ENCODE measurements around the gene LMAN2.
"Not testable (repeated sequence)": the region's sequence is repeated elsewhere in the genome, so short reads cannot be mapped to it uniquely, and the experiment has no call there.

LMAN2 gene

DNA sequence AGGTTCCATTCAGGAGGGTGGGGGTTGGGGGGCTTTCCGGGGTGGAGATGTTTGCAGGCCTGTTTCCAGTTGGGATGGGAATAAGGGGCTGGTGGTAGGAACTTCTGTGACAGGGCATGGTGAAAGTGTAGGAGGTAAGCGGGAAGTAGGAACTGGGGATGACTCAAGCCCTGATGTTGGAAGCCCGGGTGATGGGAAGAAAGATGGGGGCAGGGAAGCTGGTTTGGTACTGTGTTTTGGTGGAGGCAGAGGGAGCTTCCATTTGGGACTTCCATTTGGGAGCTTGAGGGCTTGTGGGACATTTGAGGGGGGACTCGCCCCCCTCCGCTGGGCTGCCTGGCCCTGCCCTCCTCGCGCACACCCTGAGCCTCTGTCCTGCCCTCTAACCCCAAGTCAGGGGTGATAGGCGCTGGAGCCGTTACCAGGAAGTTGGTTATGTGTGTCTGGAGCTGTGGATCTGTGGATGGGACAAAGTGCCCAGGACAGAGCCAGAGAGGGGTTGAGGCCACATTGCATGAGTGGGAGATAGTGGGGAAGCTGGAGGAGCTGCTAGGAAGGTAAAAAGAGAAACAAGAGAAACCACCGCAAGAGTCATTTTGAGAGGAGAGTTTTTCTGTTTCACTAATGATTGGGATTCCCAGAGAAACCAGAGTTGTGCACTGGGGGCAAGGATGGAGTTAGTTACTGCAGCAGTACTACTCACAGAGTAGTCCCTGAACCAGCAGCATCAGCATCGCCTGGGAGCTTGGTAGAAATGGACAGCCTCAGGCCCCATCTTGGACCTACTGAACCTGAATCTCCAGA, 12.9 kb upstream of the LMAN2 start:
- no peak for DNase-seq (ENCODE audit: low spot score)

DNA sequence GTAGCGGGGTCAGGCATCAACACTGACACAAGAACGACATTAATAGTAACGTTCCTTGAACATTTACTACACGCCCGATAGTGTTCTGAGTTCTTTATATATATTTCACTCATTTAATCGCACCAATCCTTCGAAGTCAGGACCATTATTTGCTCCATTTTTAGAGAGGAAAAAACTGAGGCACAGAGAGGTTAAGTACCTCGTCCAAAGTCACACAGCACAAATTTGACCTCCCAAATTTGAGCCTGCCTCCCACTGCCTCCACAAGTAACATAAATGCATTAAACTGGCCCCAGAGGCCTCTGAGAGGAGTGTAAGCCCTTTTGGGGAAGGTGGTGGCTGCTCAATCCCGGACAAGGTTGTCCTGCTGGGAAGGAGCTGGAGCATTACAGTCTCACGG, 12.1 kb upstream of the LMAN2 start:
- DNase-seq (ENCODE audit: low spot score) = no peak

DNA sequence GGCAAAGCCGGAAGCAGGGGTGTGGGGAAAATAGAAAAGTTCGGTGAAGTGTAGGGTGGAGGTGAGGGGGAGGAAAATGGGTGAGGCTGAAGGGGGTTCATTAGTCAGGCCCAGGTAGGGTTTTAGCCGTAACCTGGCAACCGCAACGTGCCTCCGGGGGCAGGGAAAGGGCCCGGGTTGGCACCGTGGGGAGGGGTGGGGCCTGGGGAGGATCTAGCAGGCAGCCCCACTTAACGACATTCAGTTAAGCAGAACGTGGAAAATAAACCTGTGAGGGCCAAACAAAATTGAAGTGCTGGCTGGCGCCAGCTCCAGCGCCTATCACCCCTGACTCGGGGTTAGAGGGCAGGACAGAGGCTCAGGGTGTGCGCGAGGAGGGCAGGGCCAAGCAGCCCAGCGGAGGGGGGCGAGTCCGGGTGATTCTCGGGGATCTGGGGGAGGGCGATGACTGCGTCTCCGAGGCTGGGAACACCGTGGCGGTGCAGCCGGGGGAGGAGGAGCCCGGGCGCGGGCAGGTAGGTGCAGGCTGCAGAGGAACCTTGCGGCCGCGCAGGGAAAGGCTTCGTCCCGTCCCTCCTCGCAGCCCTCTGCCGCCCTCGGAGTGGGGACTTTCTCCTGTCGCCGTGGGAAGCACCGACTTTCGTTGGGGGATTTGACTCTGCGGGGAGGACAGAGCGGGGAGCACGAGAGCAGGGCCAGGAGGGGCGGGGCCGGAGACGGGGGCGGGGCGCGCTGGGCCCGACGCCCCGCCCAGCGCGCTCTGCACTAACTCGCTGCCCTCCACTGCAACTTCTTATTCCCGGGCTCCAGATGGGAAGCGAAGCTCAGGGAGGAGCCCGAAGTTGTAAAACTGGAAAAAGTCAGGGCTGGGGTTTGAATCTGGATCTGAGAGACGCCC, 11.4 kb upstream of the LMAN2 start:
- DNase-seq (ENCODE audit: low spot score) = peak; percentile 84

DNA sequence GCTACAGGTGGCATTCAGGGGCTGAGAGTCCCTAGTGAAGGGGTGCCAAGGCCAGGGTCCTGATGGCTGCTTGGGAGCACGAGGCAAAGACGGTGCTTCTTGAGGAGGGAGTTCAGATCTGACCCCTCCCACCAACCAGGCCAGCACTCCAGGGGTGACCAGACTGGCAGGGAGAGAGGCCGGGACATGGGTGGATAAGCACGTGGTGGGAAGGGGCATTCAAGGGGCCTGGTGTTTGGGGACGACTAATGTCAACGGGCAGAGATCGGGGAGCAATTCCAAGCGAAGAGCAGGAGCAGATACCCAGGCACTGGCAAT, 10.8 kb upstream of the LMAN2 start:
- no peak for DNase-seq (ENCODE audit: low spot score)

DNA sequence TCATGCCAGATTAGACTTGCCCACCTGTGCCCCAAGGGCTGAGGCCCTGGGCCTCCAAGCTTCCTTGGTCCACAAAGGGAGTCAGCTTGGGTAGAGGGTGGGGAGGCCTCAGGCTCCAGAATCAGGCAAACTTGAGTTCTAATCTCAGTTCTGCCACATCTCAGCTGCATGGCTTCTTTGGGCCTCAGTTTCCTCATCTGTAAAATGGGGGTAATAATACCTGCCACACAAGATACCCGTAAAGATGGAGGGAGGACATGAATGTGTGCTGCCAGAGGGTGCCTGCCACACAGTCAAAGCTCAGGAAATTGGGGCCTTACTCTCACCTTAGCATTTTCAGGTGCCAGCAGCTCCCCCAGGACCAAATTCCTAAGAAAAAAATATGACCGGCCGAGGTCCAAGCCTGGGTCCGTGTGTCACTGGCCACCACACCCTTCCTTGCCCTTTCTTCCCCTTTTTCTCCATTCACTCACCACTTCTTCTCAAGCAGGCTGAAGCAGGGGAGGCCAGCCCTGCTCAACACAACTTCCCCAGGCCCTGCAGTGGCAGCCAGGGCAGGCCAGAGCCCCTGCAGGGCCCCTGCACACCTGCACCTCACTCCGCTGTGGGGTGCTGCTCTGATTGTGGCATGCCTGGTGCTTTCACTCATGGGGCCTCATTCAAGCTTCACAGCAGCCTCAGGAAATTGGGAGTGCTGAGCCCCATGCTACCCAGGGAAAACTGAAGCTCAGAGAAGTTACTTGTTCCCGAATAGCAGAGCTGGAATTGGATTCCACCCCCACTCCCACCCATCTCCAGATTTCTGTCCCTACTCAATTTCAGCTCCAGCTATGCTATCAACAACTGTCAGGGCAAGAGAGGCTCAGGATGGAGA, 10.2 kb upstream of the LMAN2 start:
- DNase-seq (ENCODE audit: low spot score) = no peak

DNA sequence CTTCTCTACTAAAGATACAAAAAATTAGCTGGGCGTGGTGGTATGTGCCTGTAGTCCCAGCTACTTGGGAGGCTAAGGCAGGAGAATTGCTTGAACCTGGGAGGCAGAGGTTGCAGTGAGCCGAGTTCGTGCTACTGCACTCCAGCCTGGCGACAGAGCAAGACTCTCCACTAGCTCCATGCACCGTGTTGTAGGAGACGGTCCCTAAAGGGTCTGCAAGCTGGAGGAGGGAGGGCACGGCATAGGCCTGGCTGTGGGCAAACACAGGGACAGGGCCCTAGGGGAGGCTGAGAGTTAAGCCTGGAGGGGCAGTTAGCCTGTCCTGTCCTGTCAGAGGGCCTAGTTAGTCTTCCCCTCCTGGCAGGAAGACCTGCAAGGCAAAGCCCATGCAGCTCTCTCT, 9.3 kb upstream of the LMAN2 start:
- DNase-seq (ENCODE audit: low spot score) = not testable (repeated sequence)

DNA sequence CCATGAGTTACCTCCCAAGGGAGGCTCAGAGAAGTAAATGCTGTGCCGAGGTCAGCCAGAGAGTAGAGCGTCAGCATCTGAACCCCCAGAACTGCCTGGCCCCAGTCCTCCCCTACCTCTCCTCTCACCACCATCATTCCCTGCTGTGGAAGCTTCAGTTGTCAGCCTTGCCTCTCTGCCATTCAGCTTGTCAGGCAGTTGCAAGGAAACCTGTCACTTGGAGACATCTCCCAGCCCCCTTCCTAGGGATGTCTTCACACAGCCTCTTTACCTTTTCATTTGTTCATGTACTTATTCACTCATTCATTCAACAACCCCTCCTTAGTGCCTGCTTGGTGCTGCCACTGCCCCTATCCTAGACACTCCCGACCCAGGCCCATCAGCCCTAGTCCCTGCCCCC, 8.4 kb upstream of the LMAN2 start:
- no peak for DNase-seq (ENCODE audit: low spot score)

DNA sequence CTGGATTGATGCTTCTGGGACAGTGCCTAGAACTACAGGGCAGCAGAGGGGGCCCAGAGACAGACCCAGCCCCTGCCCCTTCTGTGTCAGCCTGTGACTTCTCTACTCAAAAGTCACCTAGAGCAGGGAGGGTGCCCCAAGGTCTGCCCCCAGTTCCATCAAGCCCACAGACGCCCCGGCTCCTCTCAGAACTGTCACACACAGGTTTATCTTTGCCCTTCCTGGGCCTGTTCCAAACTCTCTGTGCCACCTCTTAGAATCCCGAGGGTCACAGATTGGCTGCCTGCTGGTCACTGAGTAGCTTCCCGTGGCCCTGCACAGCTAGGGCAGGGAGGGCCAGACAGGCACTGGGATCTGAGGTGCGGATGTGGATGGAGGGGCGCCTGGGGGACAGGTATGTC, 8.0 kb upstream of the LMAN2 start:
- no peak for DNase-seq (ENCODE audit: low spot score)

DNA sequence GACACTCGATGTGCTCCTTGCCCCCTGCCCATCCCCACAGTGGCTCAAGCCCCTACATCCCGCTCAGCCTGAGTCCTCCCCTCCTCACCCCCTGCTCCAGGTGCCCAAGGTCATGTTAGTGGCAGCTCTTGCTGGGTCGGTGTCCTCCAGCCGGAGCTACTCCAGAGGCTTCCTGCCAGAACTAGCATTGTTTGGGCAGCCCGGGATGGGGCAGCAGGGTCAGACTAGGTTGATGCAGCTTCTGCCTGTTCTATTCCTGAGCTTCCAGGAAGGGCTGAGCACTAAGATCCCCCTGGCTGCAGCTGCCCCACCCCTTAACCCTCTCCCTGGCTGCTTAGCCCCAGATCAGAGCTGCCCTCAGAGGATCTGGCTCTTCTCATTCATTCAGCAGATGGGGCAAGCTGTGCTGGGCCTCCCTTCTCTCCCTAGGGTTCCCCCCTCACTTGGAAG, 6.9 kb upstream of the LMAN2 start:
- DNase-seq (ENCODE audit: low spot score) = no peak

DNA sequence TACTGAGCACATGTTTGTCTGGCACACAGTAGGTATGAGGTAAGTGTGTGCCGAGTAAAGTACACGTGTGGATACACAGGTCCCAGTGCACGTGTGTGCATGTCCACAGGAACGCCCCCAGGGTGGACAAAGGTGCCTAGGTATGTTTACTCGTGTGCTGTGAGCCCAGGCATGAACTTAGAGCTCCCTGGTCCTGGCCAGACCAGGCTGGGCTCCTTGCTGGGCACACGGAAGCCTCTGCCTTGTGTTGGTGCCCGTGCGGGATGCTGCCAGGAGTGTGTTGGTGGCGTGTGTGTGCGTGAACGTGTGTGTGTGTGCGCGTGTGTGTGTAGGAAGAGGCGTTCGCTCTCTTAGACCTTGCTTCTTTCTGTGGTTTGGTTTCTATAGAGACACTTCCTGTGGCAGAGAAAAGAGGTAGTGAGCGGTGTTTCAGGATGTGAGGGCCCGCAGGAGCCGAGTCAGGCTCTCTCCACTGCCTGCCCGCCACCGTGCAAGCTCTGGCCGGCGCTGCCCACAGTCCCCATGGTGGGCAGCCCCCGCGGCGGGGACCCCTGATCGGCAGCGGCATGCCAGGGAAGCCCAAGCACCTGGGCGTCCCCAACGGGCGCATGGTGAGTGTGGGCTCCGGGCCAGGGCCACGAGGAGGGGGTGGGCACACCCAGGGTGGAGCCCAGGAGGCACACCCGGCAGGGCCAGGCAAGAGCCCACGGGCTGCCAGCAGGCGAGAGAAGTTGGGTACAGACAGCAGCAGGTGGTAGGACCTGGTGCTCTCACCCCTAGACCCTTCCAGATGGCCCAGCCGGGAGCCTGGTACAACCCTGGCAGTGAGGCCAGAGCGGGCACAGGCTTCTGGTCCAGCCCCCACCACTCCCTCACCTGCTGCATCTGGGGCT, 6.2 kb upstream of the LMAN2 start, which contains the start of gene RGS14:
RGS14 (plus strand) TSS at position 466 of the 893 bp plus-strand sequence; CDS start at position 567, 101 bp downstream.
- no peak for DNase-seq (ENCODE audit: low spot score)

DNA sequence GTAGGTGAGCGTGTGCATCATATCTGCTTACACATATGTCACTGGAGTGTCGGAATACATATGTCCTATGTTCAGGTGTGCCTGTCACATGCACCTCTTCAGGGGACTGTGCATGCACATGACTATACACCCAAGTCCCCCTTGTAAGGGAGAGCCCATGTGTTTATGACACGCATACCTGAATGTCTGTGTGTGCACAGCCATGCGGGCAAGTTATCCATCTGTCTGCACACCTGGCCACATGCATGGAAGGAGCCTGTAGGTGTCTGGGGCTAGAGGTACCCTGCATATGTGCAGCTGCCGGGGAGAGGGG, 5.6 kb upstream of the LMAN2 start:
- DNase-seq (ENCODE audit: low spot score) = no peak

DNA sequence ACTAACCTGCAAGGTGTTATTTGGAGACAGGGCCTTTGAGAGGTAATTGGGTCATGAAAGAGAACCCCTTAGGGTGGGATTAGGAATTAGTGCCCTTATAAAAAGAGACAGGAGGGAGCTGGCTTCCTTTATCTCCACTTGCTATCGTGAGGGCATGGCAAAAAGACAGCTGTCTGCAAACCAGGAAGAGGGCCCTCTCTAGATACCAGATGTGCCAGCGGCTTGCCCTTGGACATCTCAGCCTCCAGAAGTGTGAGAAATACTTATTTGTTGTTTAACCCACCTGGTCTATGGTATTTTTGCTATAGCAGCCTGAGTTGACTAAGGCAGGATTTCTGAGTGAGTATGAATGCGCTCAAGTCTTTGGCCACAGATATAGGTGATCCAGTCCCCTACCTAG, 5.3 kb upstream of the LMAN2 start:
- no peak for DNase-seq (ENCODE audit: low spot score)

DNA sequence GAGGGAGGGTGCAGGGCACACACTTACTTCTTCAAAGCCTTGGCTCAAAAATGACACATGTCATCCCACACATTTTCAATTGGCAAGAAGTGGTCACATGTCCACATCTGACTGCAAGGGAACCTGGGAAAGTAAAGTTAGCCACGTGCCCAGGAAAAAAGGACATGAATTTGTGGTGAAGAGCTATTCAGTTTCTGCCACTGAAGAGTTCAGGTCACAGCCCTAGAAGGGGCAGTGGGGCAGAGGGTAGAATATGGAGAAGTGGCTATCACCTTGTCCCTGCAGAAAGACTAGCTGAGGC, 4.3 kb upstream of the LMAN2 start:
- DNase-seq (ENCODE audit: low spot score) = no peak

DNA sequence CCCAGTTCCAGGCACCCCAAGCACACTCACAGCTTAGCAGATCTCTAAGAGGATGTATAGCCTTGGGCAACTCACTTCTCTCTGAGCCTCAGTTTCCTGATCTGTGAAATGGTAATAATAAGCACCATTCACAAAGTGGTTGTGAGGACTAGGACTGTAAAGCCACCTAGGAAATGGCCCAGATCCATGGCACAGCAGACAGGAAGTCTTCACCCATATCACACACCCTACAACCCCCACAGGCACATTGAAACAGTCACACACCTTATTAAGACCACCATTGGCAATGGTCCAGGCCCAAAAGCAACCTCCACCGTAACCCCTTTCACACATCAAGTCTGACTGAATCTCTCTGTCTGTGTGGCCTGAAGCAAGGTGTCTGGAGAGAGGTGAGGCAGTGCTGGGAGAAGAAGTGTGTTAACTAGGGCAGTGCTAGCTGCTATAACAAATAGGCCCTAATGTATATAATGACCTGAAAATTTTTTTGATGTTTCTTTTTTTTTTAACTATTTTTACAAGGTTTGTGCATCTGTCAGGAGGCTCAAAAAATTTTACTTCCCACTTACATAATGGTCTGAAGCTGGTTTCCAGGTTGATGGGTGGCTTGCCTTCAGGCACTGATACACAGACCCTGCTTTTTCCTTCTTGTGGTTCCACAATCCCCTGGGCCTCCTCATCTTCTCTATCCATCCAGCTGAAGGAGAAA, 3.8 kb upstream of the LMAN2 start:
- DNase-seq (ENCODE audit: low spot score) = no peak

DNA sequence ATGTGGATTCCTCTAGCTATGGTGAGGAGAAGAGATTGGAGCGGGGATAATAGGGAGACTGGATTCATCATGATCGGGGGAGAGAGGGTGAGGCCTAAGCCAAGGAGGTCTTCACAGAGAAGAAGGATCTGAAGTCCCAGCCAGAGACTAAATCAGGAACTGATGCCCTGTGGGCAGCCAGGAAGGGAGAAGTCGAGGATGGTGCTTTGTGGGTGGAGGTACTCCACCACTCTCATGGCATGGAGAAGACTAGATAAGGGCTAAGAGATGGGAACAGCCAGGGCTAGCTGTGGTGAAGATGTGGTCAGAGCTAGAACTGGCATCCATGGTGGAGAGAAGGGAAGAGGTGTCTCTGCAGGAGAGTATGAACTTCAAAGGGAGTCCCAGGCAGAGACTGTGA, 3.2 kb upstream of the LMAN2 start:
- no peak for DNase-seq (ENCODE audit: low spot score)

DNA sequence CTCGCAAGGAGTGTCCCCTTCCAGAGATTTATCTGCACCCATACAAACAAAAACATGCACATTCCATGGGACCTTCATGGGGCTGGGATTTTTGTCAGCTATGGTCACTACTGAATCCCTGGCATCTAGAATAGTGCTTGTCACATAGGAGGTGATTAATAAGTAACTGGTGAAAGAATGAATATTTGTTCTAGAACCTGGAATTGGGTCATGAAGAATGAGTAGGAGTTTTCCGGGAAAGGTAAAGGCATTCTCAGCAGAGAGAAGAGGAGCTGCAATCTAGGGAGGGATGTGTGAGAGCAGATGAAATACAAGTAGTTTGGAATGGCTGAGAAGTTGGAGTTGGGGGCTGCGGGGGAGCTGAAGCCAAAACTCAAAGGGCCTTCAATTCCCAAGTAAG, 2.8 kb upstream of the LMAN2 start:
- DNase-seq (ENCODE audit: low spot score) = no peak

DNA sequence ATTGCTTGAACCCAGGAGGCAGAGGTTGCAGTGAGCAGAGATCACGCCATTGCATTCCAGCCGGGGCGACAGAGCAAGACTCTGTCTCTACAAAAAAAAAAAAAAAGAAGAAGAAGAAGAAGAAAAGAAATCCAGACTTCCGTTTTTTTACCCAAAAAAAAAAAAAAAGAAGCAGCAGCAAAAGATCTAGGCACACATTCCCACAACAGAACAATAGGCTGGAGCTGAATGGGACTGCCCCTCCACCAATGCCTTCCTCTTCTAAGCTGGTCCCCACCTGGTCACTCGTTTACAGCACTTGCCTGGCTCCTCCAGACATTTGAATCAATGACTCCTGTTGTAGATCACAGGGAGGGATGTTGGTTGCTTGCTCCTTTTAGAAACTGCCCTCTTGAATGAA, 1.6 kb upstream of the LMAN2 start:
- no peak for DNase-seq (ENCODE audit: low spot score)

DNA sequence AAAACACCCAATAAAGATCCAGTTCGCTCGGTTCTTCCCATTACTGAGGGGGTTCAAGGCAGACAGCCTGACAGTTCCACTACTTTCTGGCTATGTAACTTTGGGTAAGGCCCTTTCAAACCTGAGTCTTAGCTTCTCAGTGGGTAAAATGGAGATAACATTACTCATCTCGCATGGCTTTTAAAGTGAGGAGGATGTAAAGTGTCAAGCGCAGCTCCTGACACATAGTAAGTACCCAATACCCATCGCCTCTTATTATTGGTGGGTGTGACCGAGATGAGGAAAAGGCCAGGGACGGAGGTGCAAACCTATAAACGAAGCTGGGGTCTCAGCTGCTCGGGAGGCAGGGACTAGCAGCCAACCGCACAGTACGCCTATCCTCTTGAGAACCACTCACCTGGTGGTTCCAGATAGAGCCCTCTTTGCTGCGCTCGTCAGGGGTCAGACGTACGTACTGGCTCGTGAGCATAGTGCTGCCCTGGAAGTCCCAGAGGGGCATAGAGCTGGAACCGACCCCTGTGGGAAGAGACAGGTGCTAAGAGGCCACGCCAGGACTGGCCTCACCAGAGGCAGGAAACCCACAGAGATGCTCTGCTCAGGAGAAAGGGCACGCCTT, 584 bp downstream of the LMAN2 start:
- DNase-seq (ENCODE audit: low spot score) = no peak

DNA sequence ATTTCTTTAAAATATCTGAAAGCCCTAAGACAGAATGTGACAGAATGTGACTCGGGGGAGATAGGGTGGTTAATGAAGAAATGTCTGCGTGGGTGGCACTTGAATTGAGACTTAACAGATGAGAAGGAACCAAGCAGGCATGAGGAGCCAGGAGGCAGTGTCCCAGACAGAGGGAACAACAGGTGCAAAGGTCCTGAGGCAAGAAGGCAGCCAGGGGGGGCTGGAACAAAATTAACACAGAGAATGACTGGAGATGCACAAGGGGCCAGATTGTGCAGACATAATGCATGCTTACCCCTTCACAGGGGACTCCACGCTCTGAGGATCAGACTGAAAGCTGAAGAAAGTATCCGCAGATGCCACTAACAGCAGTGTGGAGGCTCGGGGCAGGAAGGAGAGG, 1.7 kb downstream of the LMAN2 start:
- DNase-seq (ENCODE audit: low spot score) = no peak

DNA sequence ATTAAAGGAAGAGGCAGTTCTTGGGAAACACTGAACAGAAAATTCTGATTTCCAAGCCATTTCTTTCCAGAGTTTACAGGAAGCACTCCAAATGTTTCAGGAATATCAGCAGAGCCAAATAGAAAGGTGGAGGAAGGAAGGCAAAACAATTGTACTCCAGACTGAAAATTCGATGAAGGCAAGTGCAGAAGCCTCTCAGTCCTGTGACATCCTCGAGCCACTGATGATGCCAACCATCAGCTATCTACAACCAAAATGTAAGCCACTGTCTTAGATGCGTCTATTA, 2.2 kb downstream of the LMAN2 start:
- no peak for DNase-seq (ENCODE audit: low spot score)

DNA sequence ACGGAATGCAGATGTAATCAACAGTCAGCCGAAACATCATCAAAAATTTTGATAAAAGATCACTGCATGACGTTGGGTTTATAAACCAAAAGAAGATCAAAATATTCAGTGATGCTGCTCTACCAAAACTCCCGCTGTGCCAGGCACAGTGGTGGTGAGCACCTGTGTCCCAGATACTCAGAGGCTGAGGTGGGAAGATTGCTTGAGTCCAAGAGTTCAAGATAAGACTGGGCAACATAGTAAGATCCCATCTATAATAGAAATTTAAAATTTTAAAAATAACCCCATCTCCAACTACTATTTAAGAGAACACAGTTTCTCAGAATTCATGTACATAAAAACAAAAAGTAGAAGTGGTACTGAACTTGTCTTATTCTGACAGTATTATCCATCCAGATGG, 3.8 kb downstream of the LMAN2 start:
- DNase-seq (ENCODE audit: low spot score) = no peak

Measured in D341Med (cell line).